ENCODE data around the gene DNAAF5.

Gene DNAAF5

GRCh38 chr7:721619-722248 lies 4.8 kb upstream of the DNAAF5 start:
- no peak overlapping the region for H3K4me3 ChIP-seq (ENCODE audit: extremely low read depth, insufficient read depth, low read length, poor library complexity, severe bottlenecking)
- H3K9me3 ChIP-seq (ENCODE audit: control insufficient read depth, low read length), result peaks cover 22% of the 10 kb centered on the region
- WGBS, 2 experiments (ENCODE audit: insufficient coverage in 2 of 2), result no CpG with 5 or more reads among the region's 5 CpGs
- H3K27ac ChIP-seq (ENCODE audit: low read depth, low read length, severe bottlenecking), result no peak overlapping the region
- H3K36me3 ChIP-seq (ENCODE audit: control insufficient read depth, insufficient read depth, low read length), result peaks cover 16% of the 10 kb centered on the region
- no peaks in the 10 kb centered on the region for H3K4me1 ChIP-seq (ENCODE audit: control insufficient read depth, insufficient read depth, low read length, poor library complexity, severe bottlenecking)

GRCh38 chr7:723541-723940 lies 3.0 kb upstream of the DNAAF5 start:
- WGBS, 2 experiments (ENCODE audit: insufficient coverage in 2 of 2), result 89 to 91% methylated on average over 9 of the region's 9 CpGs
- H3K4me3 ChIP-seq (ENCODE audit: extremely low read depth, insufficient read depth, low read length, poor library complexity, severe bottlenecking), result no peak overlapping the region

GRCh38 chr7:724298-724697 lies 2.2 kb upstream of the DNAAF5 start:
- Histone ChIP-seq H3K4me3 (ENCODE audit: extremely low read depth, insufficient read depth, low read length, poor library complexity, severe bottlenecking) (no peak overlapping the region), H3K4me1 (ENCODE audit: control insufficient read depth, insufficient read depth, low read length, poor library complexity, severe bottlenecking) (peaks cover 8% of the 10 kb centered on the region), H3K9me3 (ENCODE audit: control insufficient read depth, low read length) (peaks cover 22% of the 10 kb centered on the region), H3K36me3 (ENCODE audit: control insufficient read depth, insufficient read depth, low read length) (peaks cover 19% of the 10 kb centered on the region), H3K27ac (ENCODE audit: low read depth, low read length, severe bottlenecking) (no peak overlapping the region)
- 95 to 98% methylated on average over 6 to 7 of the region's 7 CpGs for WGBS, 2 experiments (ENCODE audit: insufficient coverage in 2 of 2)

More at GRCh38 chr7:723541-723940, 3.0 kb upstream of the DNAAF5 start:
- peaks cover 16% of the 10 kb centered on the region for H3K36me3 ChIP-seq (ENCODE audit: control insufficient read depth, insufficient read depth, low read length)
- H3K27ac ChIP-seq (ENCODE audit: low read depth, low read length, severe bottlenecking), result no peak overlapping the region
- peaks cover 22% of the 10 kb centered on the region for H3K9me3 ChIP-seq (ENCODE audit: control insufficient read depth, low read length)
- peaks cover 8% of the 10 kb centered on the region for H3K4me1 ChIP-seq (ENCODE audit: control insufficient read depth, insufficient read depth, low read length, poor library complexity, severe bottlenecking)

- WGBS, 2 experiments (ENCODE audit: insufficient coverage in 2 of 2), result 91 to 94% methylated on average over 5 of the region's 8 CpGs
- Histone ChIP-seq H3K36me3 (ENCODE audit: control insufficient read depth, insufficient read depth, low read length) (peaks cover 29% of the 10 kb centered on the region), H3K9me3 (ENCODE audit: control insufficient read depth, low read length) (peaks cover 22% of the 10 kb centered on the region), H3K4me3 (ENCODE audit: extremely low read depth, insufficient read depth, low read length, poor library complexity, severe bottlenecking) (peak overlapping the region; percentile 52), H3K4me1 (ENCODE audit: control insufficient read depth, insufficient read depth, low read length, poor library complexity, severe bottlenecking) (peaks cover 11% of the 10 kb centered on the region), H3K27ac (ENCODE audit: low read depth, low read length, severe bottlenecking) (no peak overlapping the region)
These were observed 1.1 kb upstream of the DNAAF5 start for GRCh38 chr7:725223-726005.

- H3K9me3 ChIP-seq (ENCODE audit: control insufficient read depth, low read length), result peaks cover 22% of the 10 kb centered on the region
- peak overlapping the region; percentile 52 for H3K4me3 ChIP-seq (ENCODE audit: extremely low read depth, insufficient read depth, low read length, poor library complexity, severe bottlenecking)
- H3K36me3 ChIP-seq (ENCODE audit: control insufficient read depth, insufficient read depth, low read length), result peaks cover 41% of the 10 kb centered on the region
- peaks cover 15% of the 10 kb centered on the region for H3K4me1 ChIP-seq (ENCODE audit: control insufficient read depth, insufficient read depth, low read length, poor library complexity, severe bottlenecking)
- H3K27ac ChIP-seq (ENCODE audit: low read depth, low read length, severe bottlenecking), result no peak overlapping the region
- WGBS, 2 experiments (ENCODE audit: insufficient coverage in 2 of 2), result 0% methylated on average over 24 to 36 of the region's 39 CpGs
These were observed 280 bp downstream of the DNAAF5 start for GRCh38 chr7:726854-727103.

GRCh38 chr7:727104-727805 lies 756 bp downstream of the DNAAF5 start, which contains the start of gene PRKAR1B:
TSS of gene PRKAR1B (minus strand) at chr7:727281. CDS start at chr7:711505, 15,776 bp downstream.
- peaks cover 22% of the 10 kb centered on the region for H3K9me3 ChIP-seq (ENCODE audit: control insufficient read depth, low read length)
- H3K36me3 ChIP-seq (ENCODE audit: control insufficient read depth, insufficient read depth, low read length), result peaks cover 46% of the 10 kb centered on the region
- H3K27ac ChIP-seq (ENCODE audit: low read depth, low read length, severe bottlenecking), result no peak within 1 kb of the TSS
- peak within 1 kb of the TSS; percentile 52 for H3K4me3 ChIP-seq (ENCODE audit: extremely low read depth, insufficient read depth, low read length, poor library complexity, severe bottlenecking)
- 0% methylated on average over 13 to 38 of the region's 66 CpGs for WGBS, 2 experiments (ENCODE audit: insufficient coverage in 2 of 2)
- peaks cover 18% of the 10 kb centered on the region for H3K4me1 ChIP-seq (ENCODE audit: control insufficient read depth, insufficient read depth, low read length, poor library complexity, severe bottlenecking)

- Histone ChIP-seq H3K27ac (ENCODE audit: low read depth, low read length, severe bottlenecking) (no peak overlapping the region), H3K9me3 (ENCODE audit: control insufficient read depth, low read length) (peaks cover 18% of the 10 kb centered on the region), H3K4me3 (ENCODE audit: extremely low read depth, insufficient read depth, low read length, poor library complexity, severe bottlenecking) (peak overlapping the region; percentile 52), H3K4me1 (ENCODE audit: control insufficient read depth, insufficient read depth, low read length, poor library complexity, severe bottlenecking) (peaks cover 18% of the 10 kb centered on the region), H3K36me3 (ENCODE audit: control insufficient read depth, insufficient read depth, low read length) (peaks cover 46% of the 10 kb centered on the region)
- 27 to 29% methylated on average over 11 to 12 of the region's 21 CpGs for WGBS, 2 experiments (ENCODE audit: insufficient coverage in 2 of 2)
These were observed 1.4 kb downstream of the DNAAF5 start for GRCh38 chr7:727806-728460.

GRCh38 chr7:728602-729001 lies 2.1 kb downstream of the DNAAF5 start:
- Histone ChIP-seq H3K9me3 (ENCODE audit: control insufficient read depth, low read length) (peaks cover 14% of the 10 kb centered on the region), H3K27ac (ENCODE audit: low read depth, low read length, severe bottlenecking) (no peak overlapping the region), H3K4me3 (ENCODE audit: extremely low read depth, insufficient read depth, low read length, poor library complexity, severe bottlenecking) (no peak overlapping the region), H3K4me1 (ENCODE audit: control insufficient read depth, insufficient read depth, low read length, poor library complexity, severe bottlenecking) (peaks cover 18% of the 10 kb centered on the region), H3K36me3 (ENCODE audit: control insufficient read depth, insufficient read depth, low read length) (peaks cover 46% of the 10 kb centered on the region)
- 89 to 90% methylated on average over 7 of the region's 9 CpGs for WGBS, 2 experiments (ENCODE audit: insufficient coverage in 2 of 2)

GRCh38 chr7:729140-730000 lies 2.9 kb downstream of the DNAAF5 start:
- H3K27ac ChIP-seq (ENCODE audit: low read depth, low read length, severe bottlenecking), result no peak overlapping the region
- peaks cover 22% of the 10 kb centered on the region for H3K9me3 ChIP-seq (ENCODE audit: control insufficient read depth, low read length)
- H3K4me3 ChIP-seq (ENCODE audit: extremely low read depth, insufficient read depth, low read length, poor library complexity, severe bottlenecking), result no peak overlapping the region
- 93 to 96% methylated on average over 26 to 27 of the region's 29 CpGs for WGBS, 2 experiments (ENCODE audit: insufficient coverage in 2 of 2)
- peaks cover 18% of the 10 kb centered on the region for H3K4me1 ChIP-seq (ENCODE audit: control insufficient read depth, insufficient read depth, low read length, poor library complexity, severe bottlenecking)
- peaks cover 50% of the 10 kb centered on the region for H3K36me3 ChIP-seq (ENCODE audit: control insufficient read depth, insufficient read depth, low read length)

Measured in mesodermal cell (in vitro differentiated cells).